Activated CD8-positive, alpha-beta memory T cell treated with anti-CD3 and anti-CD28 coated beads for 36 hours (primary cell): ENCODE results near the gene MACC1. TPM values are rescaled to one million over a fixed set of nuclear protein-coding genes. Genes with fewer than 3 reads are reported as not detected.
"Not testable (repeated sequence)": the region's sequence is repeated elsewhere in the genome, so short reads cannot be mapped to it uniquely, and the experiment has no call there.

Experiments
- CTCF ChIA-PET: fragments of 350-600 bp; sonication (Branson Sonifier 250); formaldehyde crosslinking; loops from one replicate; lab custom pipeline; 2021; ENCODE audit warnings: antibody characterized with exemption; lab: Charles Lee
- POLR2A ChIA-PET: fragments of 350-600 bp; sonication (Branson Sonifier 250); formaldehyde crosslinking; loops from one replicate; lab custom pipeline; 2021; ENCODE audit warnings: antibody characterized with exemption; lab: Charles Lee
- total RNA-seq, 2 experiments: library from RNA; stranded (reverse); gene quantifications; one replicate each; pipeline ENCODE4 v1.2.3, GENCODE V29; 2021

The MACC1 gene
- total RNA-seq, 2 experiments from 2014 or later: 0.70 to 0.80 TPM

DNA sequence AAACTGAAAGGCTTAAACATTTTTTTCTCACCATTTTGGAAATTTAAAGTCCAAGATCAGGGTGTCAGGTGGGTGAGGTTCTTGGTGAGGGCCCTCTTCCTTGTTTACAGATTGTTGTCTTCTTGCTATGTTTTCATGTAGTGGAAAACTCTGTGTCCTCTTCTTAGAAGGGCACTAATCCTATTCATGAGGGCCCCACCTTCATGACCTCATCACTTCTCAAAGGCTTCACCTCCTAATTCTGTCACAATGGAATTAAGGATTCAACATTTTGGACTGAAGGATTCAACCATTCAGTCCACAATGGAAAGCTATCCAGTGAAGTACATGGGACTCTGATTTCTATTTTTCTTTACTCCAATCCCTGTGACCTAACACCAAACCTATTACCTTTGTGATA, 27.3 kb downstream of the MACC1 start:
- POLR2A ChIA-PET: no interaction called here

DNA sequence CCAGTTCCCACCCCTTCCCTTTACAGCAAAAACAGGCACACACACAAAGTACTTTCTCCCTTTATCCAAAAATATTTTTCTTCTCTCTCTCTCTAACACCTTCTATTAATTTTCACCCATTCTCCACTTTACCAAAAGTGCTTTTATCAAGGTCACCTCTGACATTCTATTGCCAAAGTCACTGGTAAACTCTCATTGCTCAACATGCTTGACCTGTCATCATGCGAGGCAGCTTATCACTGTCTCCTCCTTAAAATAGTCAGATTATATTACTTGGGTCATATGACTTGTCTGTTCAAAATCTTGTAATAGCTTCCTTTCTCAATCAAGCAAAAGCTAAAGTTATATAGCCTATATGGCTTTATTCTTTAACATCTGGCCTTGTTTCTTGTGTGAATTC, 28.6 kb downstream of the MACC1 start:
- POLR2A ChIA-PET: no interaction called here
- CTCF ChIA-PET: no interaction called here

More for the DNA sequence above, 27.3 kb downstream of the MACC1 start:
- CTCF ChIA-PET: no interaction called here

DNA sequence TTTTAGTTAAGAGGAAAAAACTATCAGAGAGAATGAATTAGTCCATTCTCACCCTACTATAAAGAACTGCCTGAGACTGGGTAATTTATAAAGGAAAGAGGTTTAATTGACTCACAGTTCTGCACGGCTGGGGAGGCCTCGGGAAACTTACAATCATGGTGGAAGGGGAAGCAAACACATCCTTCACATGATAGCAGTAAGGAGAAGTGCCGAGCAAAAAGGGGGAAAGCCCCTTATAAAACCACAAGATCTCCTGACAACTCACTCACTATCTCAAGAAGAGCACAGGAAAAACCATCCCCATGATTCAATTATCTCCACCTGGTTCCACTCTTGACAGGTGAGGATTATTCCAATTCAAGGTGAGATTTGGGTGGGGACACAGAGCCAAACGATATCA, 29.3 kb downstream of the MACC1 start:
- CTCF ChIA-PET: not testable (repeated sequence)

DNA sequence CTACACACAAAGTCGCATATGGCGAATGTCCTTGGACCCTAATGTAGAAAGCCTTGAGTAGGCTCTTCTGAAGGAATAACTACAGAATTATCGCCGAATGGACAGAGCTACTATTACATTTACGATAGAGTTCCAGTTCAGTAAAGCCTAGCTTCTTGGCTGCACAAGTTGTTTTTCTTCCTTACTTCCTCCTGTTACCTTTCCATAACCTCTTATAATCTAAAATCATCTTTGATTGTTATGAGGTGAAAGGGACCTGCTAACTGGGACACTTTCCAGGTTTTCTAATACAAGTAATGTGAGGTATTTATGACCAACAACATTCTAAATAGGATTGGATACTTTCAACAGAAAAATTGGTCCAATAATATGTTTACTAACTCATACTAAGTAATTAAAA, 31.2 kb downstream of the MACC1 start:
- CTCF ChIA-PET: no interaction called here
- POLR2A ChIA-PET: no interaction called here

More for the DNA sequence above, 29.3 kb downstream of the MACC1 start:
- POLR2A ChIA-PET: not testable (repeated sequence)

DNA sequence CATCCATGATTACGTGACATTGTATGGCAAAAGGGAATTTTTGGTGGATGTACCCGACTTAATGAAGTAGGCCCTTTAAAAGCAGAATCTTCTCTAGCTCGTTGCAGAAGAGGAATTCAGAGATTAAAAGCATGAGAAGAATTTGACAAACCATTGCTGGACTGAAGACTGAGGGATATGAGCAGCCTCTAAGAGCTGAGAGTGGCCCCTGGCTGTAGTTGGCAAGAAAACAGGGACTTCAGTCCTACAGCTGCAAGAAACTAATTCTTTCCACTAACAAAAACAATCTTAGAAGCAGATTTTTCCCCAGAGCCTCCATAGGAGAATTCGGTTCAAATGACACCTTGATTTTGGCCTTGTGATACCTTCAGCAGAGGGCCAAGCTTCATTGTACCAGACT, 34.1 kb downstream of the MACC1 start:
- ChIA-PET POLR2A (no interaction called here), CTCF (no interaction called here)

DNA sequence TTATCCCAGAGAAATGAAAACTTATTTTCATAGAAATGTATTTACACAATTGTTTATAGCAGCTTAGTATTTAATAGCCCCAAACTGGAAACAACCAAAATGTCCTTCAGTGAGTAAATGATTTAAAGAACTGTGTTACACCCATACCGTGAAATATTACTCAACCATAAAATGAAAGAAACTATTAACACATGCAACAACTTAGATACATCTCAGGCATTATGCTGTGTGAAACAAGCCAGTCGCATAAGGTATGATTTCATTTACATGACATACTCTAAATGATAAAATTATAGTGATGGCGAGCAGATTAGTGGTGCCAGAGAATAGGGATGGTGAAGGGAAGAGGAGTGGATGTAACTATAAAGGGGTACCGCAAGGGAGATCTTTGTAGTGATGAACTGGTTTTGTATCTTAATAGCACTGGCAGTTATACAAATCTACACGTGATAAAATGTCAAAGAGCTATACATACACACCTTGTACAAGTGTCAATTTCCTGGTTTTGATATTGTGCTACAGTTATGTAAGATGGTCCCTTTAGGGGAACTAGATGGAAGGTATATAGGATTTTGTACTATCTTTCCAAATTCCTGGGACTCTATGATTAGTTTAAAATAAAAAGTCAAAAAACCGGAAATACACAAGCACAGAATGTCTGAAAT, 40.5 kb downstream of the MACC1 start:
- ChIA-PET POLR2A (no interaction called here), CTCF (no interaction called here)

DNA sequence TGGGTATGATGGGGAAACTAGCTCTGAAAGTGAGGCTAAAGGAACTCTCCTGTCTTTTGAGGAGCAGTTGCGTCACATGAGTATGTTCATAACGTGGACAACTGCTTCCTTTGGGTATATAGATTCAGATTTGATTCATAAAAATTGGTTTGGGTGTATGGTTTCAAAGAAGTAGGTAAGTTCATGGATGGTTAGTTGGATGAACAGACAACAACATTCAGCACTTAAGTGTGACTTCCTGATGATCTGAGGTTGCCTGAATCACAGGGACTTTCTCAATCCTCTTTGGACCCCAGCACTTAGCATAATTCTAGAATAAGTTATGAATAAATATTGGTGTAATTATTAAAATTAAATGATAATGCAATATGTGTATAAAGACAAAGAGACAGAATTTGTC, 43.4 kb downstream of the MACC1 start:
- POLR2A ChIA-PET: no interaction called here

DNA sequence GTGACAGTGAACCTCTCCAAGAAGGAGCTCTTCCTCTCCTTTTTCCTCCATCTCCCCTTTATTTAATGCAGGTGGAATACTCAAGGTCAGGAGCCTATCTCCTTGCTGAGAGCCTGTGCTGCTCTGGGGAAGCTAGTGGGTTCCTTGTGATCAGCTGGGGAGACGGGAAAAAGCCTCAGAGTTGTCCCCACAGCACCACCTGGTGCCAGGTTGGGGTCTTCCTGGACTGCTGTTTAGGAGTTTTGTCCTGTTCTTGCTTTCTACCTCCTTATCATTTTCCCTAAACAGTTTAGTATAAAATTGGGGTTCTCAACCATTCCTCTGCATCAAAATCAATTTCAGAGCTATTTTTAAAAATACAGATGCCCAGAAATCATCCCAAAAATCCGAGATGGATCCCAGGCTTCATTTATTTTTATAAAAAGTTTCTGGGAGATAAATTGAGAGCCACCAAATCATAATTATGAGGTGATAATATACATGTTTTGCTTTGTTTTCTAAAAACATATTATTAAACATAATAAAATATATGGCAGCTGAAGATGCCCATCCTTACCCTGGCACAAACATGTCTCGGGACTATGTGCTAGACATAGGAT, 44.3 kb downstream of the MACC1 start:
- CTCF ChIA-PET: no interaction called here
- POLR2A ChIA-PET: no interaction called here

More for the DNA sequence above, 43.4 kb downstream of the MACC1 start:
- CTCF ChIA-PET: no interaction called here

DNA sequence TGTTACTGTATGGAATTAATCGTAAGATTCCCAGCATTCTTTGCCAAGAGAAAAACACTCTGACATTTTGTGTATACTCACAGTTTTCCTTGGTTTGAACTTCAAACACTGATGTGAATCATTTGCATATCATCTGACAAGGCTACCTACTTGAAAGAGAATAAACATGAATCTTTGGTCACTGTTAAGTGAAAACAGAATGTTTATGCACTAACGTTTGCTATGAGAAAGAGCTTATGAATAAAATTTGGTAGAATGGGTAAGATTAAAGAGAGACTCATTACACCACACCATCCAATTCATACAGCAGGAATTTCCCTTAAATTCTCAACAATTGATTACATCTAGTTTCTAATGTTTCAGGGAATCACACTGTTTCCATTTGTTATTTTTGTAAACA, 46.6 kb downstream of the MACC1 start:
- ChIA-PET POLR2A (no interaction called here), CTCF (no interaction called here)

DNA sequence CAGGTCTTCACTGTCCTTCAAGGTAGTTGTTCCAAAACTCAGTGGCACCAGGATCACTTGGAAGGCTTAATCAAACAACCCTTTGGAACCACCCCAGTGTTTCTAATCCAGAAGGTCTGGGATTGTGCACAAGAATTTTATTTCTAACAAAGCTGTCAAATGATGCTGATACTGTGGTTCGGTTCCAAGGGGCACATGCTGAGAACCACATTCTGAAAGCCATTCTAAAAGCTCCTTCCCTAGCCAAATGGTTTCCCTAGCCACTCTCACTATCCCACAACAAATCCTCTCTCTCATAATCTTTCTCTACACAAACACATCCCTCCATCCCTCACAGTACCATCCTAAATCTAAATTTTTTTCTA, 52.1 kb downstream of the MACC1 start:
- POLR2A ChIA-PET: no interaction called here
- CTCF ChIA-PET: no interaction called here

DNA sequence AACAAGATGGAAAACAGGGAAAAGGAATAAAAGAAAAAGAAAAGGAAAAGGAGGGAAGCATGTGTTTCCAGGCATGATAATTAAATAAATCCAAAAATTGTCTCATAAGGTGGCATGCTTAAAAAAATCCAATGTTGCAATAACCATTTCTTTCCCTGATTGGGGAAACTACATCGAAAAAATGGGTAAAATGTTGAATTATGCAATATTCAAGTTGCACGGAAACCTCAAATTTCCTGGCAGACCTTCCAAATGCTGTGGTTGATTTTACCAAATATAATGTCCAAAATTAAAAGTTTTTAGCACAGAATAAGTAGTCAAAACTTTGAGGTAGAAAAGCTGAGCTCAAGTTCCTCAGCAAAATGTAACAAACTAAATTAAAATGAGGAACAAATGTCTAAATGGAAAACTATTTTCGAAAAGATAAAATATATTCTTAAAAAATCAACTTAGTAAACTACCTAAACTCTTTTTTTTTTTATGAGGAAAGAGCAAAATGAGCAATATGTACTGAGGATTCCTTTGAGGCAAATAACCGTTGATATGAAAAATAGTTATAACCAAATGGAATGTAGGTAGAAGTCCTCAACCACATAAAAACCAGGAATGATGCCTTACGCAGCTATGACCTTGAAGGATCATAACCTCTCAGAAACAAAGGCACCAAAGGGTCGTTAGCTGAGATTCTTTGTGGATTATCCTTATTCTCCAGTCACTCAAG, 52.6 kb downstream of the MACC1 start:
- ChIA-PET CTCF (no interaction called here), POLR2A (no interaction called here)

DNA sequence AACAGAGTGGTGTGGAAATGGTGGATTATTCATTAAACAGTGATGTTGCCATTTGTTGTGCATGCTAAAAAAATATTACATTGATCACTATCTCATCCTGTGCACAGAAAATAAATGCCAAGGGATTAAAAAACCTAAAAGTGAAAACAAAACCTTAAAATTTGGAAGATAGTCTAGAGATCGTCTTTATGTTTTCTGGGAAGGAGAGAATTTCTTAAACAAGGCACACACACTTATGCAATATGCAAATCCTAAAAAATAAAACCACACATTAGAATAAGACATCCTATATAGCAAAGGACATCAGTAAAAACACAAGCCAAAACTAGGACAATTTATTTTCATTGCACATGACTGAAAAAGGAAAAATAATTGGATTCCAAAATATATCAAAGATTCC, 54.5 kb downstream of the MACC1 start:
- ChIA-PET POLR2A (no interaction called here), CTCF (no interaction called here)

DNA sequence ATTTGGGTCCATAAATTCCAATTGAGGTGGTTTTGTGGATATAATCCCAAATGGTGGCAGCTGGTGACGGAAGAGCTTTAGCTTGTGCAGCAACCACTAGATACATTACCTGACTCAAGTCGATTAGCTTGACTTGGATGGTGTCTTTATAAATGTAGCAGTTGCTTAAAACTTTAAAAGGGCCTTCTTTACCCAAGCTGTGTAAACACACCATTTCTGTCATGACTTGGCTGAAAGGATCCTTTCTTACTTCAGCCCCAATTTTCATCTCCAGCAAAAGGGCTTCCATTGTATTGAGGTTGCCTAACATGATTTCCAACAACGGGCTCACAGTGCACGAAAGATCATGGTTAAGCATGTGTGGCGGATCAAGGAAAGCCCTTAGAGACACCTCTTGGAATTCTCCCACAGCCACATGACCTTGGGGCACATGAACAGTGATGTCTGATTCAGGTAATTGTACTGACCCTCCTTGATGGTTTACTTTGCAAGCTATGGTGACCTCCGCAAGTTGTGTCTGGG, 57.9 kb downstream of the MACC1 start:
- POLR2A ChIA-PET: no interaction called here
- CTCF ChIA-PET: no interaction called here

DNA sequence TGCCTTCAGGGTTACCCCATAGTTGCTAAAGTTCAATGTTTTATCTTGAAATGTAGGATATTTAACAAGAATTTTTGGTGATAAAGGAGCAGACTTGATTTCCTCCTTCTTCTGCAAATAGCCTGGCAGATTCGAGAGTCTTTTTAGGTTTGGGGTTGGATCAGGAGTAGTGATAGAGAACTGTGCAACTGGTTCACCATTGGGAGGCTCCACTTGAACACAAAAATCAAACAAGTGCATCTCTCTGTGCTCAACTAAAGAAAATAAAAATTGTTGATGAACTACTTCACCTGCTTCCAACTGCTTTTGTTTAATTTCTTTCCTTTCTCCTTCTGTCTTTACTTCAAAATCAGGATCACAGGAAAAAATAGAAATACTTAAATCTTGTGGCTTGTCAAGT, 58.5 kb downstream of the MACC1 start:
- POLR2A ChIA-PET: no interaction called here
- CTCF ChIA-PET: no interaction called here

DNA sequence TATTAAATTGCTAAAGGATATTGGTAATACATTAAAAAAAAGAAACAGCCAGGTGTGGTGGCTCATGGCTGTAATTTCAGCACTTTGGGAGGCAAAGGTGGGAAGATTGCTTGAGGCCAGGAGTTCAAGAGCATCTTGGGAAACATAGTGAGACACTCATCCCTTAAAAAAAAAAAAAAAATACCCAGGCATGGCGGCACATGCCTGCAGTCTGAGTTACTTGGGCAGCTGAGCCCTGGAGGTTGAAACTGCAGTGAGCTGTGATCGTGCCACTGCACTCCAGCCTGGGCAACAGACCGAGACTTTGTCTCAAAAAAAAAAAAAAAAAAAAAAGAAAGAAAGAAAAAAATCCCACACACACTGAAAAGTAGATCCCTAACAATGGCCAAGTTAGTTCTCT, 59.7 kb downstream of the MACC1 start:
- CTCF ChIA-PET: no interaction called here
- POLR2A ChIA-PET: no interaction called here

DNA sequence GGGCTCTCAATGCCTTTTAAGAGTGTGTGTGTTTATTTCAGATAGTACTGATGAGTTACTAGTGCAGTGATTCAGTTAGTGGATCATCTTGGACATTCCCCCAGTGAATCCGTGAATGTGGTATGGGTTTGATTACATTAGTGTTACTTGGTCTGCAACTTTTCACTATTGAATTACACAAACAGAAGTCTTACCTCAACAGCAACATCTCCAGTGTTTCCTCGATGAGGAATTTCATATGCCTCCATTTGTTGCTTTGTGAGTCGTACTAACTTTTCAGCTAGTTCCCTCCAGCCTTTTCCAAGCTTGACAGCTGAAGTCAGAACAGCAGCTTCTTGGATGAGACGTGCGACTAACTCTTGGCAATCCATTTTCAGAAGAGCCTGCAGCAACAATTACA, 63.2 kb downstream of the MACC1 start:
- ChIA-PET CTCF (no interaction called here), POLR2A (no interaction called here)

DNA sequence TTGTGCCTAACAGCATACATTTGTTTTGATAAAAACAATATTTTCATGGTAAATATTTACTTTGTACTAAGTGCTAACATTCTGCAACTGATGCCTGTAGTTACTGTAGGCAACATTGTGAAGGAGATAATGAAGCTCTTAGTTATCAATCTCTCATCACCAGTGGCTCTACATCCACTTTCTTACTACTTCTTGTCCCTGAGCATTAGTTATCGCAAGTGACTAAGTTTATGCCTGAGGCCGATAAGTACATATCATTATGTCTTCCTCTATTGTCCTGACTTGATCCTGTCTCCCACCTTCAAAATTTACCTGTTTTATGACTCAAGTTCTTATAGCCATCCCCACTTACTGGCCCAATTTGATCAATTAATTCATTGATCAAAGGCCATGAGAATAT, 63.6 kb downstream of the MACC1 start:
- ChIA-PET POLR2A (no interaction called here), CTCF (no interaction called here)

DNA sequence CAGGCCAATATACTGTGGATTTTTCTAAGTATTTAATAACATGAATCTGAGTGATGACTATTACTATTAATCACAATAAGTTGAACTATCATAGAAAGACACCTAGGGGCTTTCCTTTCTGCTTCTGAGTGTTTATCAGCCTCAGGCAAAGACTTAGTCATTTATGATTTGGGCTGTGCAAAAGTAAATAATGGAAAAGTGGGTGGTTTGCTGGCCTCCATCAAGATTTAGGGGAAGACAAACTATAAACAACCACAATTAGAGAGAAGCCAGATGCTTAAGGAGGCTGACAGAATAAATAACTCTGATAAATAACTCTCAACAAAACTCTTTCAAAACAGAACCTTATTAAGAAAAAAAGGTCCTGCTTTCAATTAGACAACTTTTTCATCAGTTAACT, 64.7 kb downstream of the MACC1 start:
- ChIA-PET POLR2A (no interaction called here), CTCF (no interaction called here)

DNA sequence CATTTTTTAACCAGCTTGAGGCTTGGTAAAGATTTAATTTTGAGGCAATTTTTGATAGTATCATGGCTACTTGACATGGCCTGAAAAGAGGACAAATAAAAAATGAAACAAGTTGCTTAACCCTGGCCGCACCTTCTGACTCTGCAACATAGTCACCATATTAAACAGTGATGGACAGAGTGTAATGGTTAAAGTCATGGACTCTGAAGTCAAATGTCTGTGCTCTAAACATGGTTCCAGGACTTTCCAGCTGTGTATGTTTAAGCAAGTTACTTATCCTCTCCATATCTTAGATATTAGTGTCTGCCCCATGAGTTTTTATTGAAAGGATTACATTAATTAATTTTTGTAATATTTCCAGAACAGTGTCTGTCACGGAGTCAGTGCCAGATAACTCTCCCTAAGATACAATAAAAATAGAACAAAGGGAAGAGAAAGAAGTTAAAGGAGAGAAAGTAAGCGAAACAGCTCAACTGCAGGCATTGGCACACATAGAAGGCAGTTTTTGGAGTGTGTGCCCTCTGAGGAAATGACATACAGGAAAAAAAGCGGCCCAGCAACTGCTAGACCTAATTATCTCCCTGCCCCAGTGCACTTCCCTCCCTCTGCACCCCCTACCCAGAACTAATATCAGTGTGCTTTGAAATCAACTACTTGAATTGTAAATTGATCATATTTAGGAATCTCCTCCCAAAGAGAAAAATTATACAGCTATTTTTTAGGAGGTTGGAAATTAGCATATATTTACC, 65.3 kb downstream of the MACC1 start:
- ChIA-PET POLR2A (no interaction called here), CTCF (no interaction called here)

DNA sequence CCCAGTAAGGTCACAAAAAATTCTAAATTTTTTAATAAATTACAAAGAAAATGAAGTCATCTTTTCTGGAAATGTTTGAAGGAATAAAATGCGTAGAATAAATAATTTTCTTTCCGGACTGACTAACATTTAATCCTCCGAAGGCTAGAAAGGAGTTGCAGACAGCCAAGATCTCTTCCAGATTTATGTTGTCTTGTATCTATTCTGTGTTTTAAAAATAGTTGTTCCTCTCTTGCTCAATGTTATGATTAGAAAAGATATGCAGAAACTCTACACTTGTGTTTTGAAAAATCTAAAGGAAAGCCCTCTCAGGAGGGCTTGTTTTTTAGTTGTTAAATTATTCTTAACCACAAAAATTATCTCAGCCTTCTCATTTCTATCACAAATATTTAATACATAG, 70.7 kb downstream of the MACC1 start:
- ChIA-PET POLR2A (no interaction called here), CTCF (no interaction called here)
